Measurements from ENCODE around the gene ADAT1. TPM values are rescaled to one million over a fixed set of nuclear protein-coding genes. Genes with fewer than 3 reads are reported as not detected.

Gene ADAT1
- total and polyA plus RNA-seq, 12 donors = 18.0 to 191 (median 46.6) TPM

DNA sequence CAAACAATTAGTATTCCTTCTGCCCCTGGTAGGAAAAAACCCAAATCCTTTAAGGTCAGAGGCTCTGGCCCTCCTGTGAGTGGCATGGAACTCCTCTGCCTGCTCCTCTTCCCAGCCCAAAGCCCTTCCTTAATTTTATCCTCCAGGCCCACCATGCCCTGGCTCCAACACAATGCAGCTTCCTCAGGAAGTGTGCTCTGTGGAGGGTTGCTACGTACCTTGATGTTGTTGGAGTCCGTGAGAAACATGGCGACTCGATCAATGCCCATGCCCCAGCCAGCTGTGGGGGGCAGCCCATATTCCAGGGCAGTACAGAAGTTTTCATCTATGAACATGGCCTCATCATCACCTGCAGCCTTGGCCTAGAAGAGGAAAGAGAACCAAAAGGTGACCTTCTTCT is 5.3 kb upstream of the ADAT1 start:
- TF ChIP-seq, protein P1, sequence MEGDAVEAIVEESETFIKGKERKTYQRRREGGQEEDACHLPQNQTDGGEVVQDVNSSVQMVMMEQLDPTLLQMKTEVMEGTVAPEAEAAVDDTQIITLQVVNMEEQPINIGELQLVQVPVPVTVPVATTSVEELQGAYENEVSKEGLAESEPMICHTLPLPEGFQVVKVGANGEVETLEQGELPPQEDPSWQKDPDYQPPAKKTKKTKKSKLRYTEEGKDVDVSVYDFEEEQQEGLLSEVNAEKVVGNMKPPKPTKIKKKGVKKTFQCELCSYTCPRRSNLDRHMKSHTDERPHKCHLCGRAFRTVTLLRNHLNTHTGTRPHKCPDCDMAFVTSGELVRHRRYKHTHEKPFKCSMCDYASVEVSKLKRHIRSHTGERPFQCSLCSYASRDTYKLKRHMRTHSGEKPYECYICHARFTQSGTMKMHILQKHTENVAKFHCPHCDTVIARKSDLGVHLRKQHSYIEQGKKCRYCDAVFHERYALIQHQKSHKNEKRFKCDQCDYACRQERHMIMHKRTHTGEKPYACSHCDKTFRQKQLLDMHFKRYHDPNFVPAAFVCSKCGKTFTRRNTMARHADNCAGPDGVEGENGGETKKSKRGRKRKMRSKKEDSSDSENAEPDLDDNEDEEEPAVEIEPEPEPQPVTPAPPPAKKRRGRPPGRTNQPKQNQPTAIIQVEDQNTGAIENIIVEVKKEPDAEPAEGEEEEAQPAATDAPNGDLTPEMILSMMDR (IDR thresholded peaks at IDR 0.05) = no peak
- no peak for TF ChIP-seq POLR2A (IDR thresholded peaks at IDR 0.05)
- Histone ChIP-seq H3K36me3 (replicated peaks in 1 of 2) (peaks cover 0 to 75% of the 10 kb centered on the region in 2 donors), H3K4me1 (replicated peaks in 1 of 2) (peaks cover 0 to 4% of the 10 kb centered on the region in 2 donors), H3K9me3 (replicated peaks in 1 of 3) (no peaks in the 10 kb centered on the region), H3K4me3 (no peak overlapping the region), H3K27me3 (no peaks in the 10 kb centered on the region), H3K27ac (no peak overlapping the region)
- 81 to 91% (median 84%) methylated on average over 4 of the region's 4 CpGs for WGBS, 4 donors
- DNase-seq = no peak
- intact Hi-C loops (cut with DNase I) = loop anchor here in 1 of 2 donors (10.0 kb wide), 1 partner anchor 154 kb away; no protein-coding TSS in a partner anchor

DNA sequence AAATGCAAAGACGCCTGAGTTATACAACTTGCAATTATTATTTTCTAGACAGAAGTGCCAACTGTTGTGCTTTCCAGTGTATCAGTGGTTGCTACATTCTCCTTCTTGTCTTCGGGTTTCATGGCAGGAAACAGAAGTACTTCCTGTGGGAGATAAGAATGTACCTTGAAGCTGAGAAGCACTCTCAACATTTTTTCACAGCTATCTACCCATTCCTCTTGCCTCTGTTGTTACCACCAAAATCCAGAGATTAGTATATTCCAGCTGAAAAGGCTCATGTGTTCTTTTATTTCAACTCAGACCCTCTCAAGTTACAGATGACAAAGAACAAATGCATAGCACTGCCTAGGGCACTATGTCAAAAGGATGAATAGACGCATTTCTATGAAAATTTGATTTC is 4.8 kb upstream of the ADAT1 start:
- H3K4me1 ChIP-seq (replicated peaks in 1 of 2) = peaks cover 0 to 5% of the 10 kb centered on the region in 2 donors
- no peak overlapping the region for H3K27ac ChIP-seq
- H3K27me3 ChIP-seq = no peaks in the 10 kb centered on the region
- 45 to 53% (median 52%) methylated on average over 3 of the region's 3 CpGs for WGBS, 4 donors
- intact Hi-C loops (cut with DNase I) = loop anchor here in 1 of 2 donors (10.0 kb wide), 1 partner anchor 153 kb away; no protein-coding TSS in a partner anchor
- H3K4me3 ChIP-seq = no peak overlapping the region
- no peak for TF ChIP-seq POLR2A (IDR thresholded peaks at IDR 0.05)
- TF ChIP-seq, protein P1 (IDR thresholded peaks at IDR 0.05) = no peak
- peaks cover 0 to 70% of the 10 kb centered on the region in 2 donors for H3K36me3 ChIP-seq (replicated peaks in 1 of 2)
- no peak for DNase-seq
- H3K9me3 ChIP-seq (replicated peaks in 1 of 3) = no peaks in the 10 kb centered on the region

DNA sequence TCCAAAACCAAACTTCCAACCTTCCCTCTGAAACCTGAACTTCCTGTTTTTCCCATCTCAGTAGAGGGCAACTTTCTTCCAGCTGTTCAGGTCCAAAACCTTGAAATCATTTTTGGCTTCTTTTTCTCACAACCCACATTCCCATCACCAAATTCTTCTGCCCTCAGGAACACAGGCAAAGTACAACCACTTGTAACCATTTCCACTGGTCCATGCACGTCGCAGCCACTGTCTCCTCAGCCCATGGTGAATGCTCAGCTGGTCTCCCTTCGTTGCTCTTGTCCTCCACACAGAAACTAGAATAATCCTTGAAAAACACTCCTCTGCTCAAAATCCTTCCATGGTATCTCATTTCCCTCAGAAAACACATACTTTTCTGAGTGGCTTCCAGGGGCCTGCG is 3.7 kb upstream of the ADAT1 start:
- peaks cover 9 to 15% of the 10 kb centered on the region in 2 donors for H3K4me1 ChIP-seq (replicated peaks in 1 of 2)
- H3K36me3 ChIP-seq (replicated peaks in 1 of 2) = peaks cover 0 to 60% of the 10 kb centered on the region in 2 donors
- no peak overlapping the region for H3K27ac ChIP-seq
- WGBS, 4 donors = 94 to 96% (median 94%) methylated on average over 4 of the region's 4 CpGs
- no peak for DNase-seq
- no peaks in the 10 kb centered on the region for H3K27me3 ChIP-seq
- H3K4me3 ChIP-seq = no peak overlapping the region
- intact Hi-C loops (cut with DNase I) = loop anchor here in 1 of 2 donors (10.0 kb wide), 1 partner anchor 152 kb away; no protein-coding TSS in a partner anchor
- H3K9me3 ChIP-seq (replicated peaks in 1 of 3) = no peaks in the 10 kb centered on the region
- TF ChIP-seq, protein P1 (IDR thresholded peaks at IDR 0.05) = no peak
- TF ChIP-seq POLR2A (IDR thresholded peaks at IDR 0.05) = no peak

DNA sequence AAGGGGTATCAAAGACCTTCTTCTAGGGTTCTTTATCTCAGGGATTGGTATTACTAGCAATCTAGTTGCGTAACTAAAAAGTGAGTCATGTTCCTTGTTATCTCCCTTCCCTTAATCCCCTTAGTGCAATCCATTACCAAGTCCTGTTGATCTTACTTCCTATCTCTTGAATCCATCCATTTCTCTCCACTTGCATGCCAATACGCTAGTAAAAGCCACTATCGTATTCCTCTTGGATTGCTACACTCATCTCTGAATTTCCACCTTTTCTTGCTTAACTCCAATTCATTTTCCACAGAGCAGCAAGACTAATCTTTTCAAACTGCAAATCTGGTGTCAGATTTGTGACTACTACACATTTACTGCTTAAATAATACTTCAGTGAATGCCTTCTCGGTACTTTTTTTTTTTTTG is 1.8 kb upstream of the ADAT1 start:
- Histone ChIP-seq H3K27ac (peak overlapping the region in 1 of 5 donors; percentile 4), H3K9me3 (replicated peaks in 1 of 3) (no peaks in the 10 kb centered on the region), H3K27me3 (no peaks in the 10 kb centered on the region), H3K36me3 (replicated peaks in 1 of 2) (peaks cover 0 to 41% of the 10 kb centered on the region in 2 donors), H3K4me3 (no peak overlapping the region), H3K4me1 (replicated peaks in 1 of 2) (peaks cover 9 to 22% of the 10 kb centered on the region in 2 donors)
- 47 to 60% (median 52%) methylated on average over 4 of the region's 4 CpGs for WGBS, 4 donors
- intact Hi-C loops (cut with DNase I) = loop anchor here in 1 of 2 donors (10.0 kb wide), 1 partner anchor 150 kb away; no protein-coding TSS in a partner anchor
- TF ChIP-seq POLR2A (IDR thresholded peaks at IDR 0.05) = no peak
- TF ChIP-seq, protein P1 (IDR thresholded peaks at IDR 0.05) = no peak
- no peak for DNase-seq
